GM21526 (cell line): ENCODE data around the gene ZNF622.

Source experiments
- ATAC-seq: cut with Tn5 transposase; IDR thresholded peaks from one replicate; pipeline ENCODE4 v1.9.1; 2021; ENCODE audit warnings: moderate library complexity; ENCODE audit not compliant: unreplicated experiment, low FRiP score

Gene ZNF622, protein sequence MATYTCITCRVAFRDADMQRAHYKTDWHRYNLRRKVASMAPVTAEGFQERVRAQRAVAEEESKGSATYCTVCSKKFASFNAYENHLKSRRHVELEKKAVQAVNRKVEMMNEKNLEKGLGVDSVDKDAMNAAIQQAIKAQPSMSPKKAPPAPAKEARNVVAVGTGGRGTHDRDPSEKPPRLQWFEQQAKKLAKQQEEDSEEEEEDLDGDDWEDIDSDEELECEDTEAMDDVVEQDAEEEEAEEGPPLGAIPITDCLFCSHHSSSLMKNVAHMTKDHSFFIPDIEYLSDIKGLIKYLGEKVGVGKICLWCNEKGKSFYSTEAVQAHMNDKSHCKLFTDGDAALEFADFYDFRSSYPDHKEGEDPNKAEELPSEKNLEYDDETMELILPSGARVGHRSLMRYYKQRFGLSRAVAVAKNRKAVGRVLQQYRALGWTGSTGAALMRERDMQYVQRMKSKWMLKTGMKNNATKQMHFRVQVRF

DNA sequence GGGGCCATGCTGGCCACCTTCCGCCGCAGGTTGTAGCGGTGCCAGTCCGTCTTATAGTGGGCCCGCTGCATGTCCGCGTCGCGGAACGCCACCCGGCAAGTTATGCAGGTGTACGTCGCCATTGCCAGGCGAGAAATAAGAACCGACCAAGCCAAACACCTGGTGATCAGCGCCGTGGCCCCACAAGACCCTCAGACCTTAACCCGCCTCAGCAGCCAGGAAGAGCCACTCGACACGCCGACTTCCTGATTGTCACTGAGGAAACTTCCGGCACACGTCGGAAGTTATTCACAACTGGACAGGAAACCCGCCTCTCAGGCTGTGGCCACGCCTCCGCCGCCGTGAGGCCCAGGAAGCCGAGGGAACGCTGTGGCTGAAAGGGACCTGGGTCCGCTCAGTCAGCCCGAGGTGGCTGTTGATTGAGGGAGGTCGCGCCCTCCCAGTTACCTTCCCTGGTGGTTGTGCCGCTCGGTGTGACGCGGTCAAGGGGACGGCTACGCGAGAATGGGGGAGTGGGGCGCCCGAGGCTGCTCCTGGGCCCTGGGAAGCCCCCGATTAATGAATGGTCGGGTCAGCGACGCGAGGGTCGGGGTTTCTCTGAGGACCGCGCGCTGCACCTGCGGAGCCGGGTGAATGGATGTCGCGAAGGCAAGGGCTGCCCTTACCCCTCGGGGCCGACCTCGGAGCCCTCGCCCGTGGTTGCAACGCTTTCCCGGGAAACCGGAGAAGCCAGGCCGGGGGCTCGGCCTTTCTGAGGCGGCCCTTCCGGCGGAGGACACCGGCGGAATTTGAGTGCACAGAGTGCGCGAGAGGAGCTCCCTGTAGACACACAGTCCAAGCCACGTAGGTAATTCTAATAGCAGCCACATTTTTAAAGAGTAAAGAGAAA is at the start of gene ZNF622:
Gene ZNF622, minus strand, starts transcription at position 257 of the 889 bp plus-strand sequence. Its CDS starts 135 bp downstream, at position 122.
- ATAC-seq, result peak; percentile 83

DNA sequence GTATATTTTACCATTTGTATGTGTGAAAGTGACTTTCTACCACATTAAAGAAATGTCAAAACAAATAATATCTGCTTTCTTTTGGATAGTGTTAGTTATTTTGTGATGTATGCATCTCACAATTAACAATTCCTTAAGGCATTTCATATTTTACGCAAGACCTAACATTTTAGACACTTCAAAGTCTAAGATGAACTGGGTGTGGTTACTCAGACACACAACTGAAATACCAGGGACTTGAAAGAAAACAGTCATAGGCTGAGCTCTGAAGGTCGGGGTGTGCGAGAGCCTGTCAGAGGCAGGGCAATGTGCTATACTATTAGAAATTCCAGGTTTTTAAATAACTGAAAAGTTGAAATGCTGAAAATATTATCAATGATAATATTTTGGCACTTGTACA is 44.5 kb upstream of the ZNF622 start:
- no peak for ATAC-seq

DNA sequence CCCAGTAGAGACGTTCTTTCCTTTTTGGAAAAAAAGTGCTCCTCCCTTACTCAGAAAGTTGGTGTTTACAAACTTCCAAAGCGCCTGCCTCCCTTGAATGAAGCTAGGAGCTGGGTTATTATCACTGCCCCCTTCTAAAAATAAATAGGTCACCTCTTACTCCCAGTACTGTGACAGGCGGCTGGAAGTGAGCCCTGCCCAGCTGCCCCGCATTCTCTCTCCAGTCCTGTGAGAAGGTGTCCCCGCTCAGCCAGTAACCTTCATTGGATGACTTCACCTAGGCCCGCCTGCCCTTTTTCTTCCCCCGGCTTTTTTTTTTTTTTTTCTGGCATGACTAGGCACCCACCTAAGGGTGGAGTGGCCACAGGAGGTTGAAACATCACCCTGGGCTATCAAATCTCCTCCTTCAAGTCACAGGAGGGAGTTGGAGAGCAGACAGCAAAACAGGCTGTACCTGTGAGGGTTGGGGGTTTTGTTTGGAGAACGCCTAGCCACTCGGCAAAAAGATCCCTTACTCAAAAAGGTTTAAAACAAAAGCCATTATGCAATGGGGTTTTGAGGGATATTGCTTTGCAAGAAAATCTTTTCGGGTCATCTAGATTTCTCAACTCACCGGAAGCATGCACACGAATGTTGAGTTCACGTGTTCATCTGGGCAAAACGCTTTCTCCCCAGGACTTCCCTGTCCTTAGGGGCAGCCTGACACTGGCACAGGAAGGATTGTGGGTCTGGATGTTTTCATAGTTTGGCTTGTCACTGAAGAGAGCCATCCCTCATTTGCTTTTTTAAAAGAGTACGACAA is 43.3 kb upstream of the ZNF622 start:
- ATAC-seq, result no peak

DNA sequence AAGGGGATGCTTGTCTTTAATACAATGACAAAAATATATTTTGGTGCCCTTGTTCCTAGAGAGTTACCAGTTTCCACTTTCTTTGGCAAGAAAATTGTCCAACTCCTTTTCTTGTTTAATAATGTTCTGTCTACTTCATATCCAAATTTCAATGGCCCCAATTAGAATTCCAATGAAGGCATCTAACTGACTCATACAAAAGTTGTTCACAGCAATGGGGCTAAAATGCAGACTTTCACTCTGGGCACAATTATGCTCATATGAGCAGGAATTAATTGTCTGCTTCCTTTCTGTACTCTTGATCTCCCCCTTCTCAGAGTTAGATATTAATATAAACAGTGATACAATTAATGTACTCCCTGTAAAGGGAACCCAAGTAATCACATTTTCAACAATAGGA is 42.1 kb upstream of the ZNF622 start:
- no peak for ATAC-seq

DNA sequence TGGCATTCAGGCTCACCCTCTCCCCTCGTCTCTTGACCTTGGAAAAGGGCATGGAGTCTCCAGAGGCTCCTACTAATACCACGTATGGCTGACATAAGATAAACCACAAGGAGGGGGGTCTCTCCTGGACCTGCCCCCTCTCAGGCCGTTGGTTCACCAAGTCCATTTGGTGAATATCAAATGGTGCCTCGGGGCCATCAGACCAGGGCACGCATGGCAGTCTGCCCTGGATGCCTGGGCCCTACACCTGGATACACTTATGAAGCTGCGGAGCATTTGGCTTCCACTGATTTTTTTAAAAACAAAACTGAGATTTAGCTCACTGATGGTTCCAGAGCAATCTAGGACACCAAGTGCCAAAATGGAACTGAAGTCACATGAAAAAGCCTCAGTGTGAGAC is 40.3 kb upstream of the ZNF622 start:
- ATAC-seq, result no peak

DNA sequence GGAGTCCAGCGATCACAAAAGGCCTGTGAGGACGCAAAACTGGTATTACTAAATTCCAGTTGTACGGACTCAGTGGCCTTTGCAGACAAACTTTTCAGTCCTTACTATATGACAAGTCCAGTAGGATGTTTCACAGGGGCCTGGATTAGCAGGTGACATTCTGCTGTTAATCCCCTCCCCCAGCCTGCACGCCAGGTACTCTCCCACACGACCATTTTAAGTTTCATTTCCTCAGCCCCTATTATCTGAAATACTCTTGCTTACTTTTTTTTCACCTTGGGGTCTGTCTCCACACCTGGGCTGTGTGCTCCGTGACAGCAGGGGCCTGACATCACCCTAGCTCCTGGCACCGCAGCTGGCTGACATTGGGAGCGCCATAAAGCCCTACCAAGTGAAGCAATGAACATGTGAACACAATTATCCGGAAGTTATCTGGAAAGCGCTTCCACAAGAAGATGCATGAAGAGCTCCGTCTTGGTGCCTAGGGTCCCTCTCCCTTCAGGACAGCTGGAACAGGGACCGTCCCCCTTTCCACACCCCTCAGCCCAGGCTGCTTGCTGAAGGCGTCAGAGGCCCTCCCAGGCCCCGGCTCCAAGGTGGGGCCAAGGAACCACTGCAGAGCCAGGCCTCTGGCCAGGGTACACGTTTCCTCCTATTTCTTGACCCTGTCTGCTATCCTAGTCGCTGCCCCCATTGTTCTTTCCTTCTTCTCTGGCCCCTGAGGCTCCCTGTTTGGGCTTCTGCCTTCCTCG is 39.7 kb upstream of the ZNF622 start:
- no peak for ATAC-seq

- ATAC-seq, result no peak
Measured at GRCh38 chr5:16504571-16504970, 39.0 kb upstream of the ZNF622 start.

DNA sequence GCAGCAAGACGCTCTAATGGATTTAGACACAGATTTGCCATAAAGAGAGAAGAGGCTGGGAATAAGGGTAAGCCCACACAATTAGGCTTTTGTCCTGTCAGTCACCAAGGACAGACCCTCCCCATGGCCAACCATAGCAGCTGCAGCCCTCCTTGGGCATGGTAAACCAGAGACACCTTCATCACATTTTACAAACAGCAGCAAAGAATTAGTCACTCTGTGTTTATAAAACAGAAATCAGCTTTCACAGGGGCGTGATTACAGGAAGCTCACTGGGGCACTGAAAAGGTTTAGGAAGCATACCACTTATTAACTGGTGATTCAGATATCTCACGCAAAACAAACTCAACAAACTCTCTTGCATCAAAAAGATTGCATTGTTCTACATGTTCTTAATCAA is 37.3 kb upstream of the ZNF622 start:
- ATAC-seq, result no peak

DNA sequence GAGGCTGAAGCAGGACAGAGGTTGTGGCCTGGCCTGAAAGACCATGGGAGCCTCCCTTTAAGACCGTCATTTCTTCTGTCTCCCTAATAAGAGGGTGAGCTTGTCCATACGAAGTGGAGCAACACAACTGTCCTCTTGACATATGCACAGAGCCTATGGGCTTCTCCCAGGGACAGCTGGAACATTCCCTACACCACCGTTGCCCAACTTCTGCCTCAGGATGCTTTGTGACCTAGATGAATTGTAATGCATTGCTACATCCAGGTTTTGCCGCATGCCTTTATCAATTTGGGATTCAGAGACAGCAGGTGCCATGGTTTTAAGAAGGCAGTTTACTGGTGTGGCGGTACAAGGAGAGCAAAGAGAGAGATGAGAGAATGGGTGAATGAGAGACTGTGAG is 34.4 kb upstream of the ZNF622 start:
- no peak for ATAC-seq

DNA sequence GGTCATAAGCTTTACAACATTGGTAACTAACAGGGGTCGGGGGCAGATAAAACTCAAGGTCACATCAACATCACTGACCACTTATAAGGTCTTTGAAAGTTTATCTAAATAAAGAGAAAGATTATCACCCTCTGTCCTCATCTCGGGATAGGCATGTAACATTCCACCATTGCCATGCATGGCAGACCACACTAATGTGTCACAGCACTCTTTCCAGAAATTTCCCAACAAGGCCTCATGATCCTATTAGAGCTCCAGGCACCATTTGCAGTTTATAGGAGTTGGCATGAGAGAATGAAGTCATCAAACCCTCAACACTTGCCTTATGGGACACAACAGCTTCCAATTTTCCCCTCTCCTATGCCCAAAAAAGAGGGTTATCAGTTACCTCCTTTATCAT is 31.9 kb upstream of the ZNF622 start:
- ATAC-seq, result no peak

DNA sequence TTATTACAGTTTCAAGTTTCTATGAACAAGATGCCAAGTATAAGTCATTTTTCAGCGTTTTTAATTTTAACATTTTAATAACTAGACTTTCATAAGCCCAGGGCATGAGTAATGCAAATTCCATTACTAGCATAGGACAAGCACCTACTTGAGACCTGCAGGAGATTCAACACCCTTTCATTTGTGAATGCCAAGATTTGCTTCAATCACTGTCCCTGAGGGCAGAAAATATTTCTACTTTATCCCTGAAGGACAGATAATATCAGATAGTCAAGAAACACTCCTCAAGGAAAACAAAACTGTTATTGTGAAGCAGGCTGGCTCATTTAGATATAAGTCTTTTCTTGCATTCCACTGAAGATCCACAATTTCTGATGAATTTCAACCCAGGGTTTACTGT is 27.7 kb upstream of the ZNF622 start:
- ATAC-seq, result no peak

DNA sequence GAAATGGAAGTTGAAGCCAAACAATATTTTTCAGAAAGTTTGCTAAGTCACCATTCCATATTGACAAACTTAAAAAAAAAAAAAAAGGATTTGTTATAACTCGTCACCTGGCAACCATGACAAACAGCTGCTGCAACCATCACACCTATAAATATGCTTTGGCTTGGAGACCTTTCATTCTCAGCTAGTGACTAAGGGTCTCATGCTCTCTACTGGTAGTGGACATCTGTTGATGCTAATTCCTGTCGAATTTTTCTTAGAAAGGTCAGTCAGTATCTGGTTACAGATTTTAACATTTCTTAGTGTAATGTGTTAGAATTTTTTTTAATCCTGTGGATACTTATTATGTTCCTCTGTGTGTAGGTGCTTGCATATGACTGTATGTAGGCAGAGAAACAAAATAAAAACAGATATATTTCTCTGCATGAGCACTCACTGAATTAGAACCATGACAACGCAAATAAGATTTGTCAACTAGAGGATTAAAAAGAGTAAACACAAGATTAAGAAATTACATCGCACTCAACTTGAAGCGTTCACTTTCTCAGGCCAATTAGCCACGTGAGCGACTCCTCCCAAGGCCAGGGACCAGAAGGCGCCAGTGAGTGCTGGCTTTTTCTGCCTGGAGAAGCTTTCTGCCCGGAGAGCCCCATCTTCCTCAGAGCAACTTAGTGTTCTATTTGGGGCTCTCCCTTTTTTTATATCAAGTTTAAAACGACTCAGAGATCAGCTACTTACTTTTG is 27.0 kb upstream of the ZNF622 start:
- no peak for ATAC-seq

GRCh38 chr5:16490911-16491310 is 25.3 kb upstream of the ZNF622 start:
- no peak for ATAC-seq

DNA sequence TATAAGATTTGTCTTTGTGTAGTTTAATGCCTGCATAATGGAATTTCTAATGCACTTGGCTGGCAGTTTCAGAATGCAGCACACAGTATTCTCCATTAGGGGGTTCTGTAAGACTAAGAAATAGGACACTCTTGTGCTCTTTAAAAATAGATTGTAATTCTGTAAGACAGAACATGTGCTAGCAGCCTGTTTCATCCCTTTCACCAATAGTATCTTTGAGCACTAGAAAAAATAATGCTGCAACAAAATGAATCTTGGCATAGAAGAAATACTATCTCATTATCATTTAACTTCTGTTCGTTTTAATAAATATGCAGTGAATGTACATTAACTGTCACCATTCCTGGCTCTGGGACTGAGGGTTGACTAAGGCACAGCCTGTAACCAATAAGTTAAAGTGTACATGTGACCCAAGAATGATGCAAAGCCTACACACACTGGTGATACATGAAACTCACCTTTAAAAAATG is 23.8 kb upstream of the ZNF622 start:
- peak; percentile 77 for ATAC-seq

- ATAC-seq, result no peak
Measured at GRCh38 chr5:16487456-16487855, 21.9 kb upstream of the ZNF622 start.

- no peak for ATAC-seq
Measured at GRCh38 chr5:16486711-16487111, 21.1 kb upstream of the ZNF622 start.

DNA sequence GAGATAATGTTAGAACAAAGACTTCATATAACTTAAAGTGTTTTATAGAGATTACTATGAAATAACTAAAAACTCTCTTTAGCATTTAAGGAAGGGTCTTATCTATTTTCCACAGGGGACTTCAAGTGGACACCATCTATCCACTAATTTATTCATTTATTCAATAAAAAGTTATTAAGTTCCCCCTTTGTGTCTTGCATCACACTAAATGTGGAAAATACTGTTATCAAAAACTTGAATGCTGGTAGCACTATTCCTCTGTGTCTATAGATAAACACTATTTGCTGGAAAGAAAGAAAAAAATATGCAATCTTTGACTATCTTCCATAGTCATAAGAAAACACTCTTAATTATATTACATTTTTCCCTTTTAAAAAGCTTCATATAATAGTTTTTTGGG is 20.1 kb upstream of the ZNF622 start:
- ATAC-seq, result no peak

- ATAC-seq, result no peak
Measured at GRCh38 chr5:16484081-16484480, 18.5 kb upstream of the ZNF622 start.

- ATAC-seq, result no peak
Measured at GRCh38 chr5:16483361-16483760, 17.8 kb upstream of the ZNF622 start.
